HEK293T (cell line): ENCODE measurements around the gene GNB4.

Source experiments
- CTCF ChIA-PET: fragments of 350-600 bp; formaldehyde crosslinking; extraction: SDS; loops from one replicate; lab custom pipeline; 2021; ENCODE audit warnings: antibody characterized with exemption, inconsistent platforms; lab: Yijun Ruan, JAX
- POLR2A ChIA-PET: fragments of 350-600 bp; formaldehyde crosslinking; extraction: SDS; loops from one replicate; lab custom pipeline; 2020; ENCODE audit warnings: antibody characterized with exemption, inconsistent platforms; lab: Yijun Ruan, JAX
- DNase-seq: peaks from one replicate; pipeline ENCODE4 v3.0.0; 2012; ENCODE audit warnings: mixed read lengths; ENCODE audit errors: extremely low spot score
- ARNT ChIP-seq: fragments of 450-650 bp; IDR thresholded peaks from 2 replicates; pipeline ENCODE4 v1.6.1; 2017; ENCODE audit warnings: mild to moderate bottlenecking
- BHLHE40 ChIP-seq: fragments of 450-650 bp; IDR thresholded peaks from 2 replicates; pipeline ENCODE4 v1.6.1; 2016; ENCODE audit warnings: mild to moderate bottlenecking, moderate library complexity, borderline replicate concordance
- CTBP1 ChIP-seq: fragments of 450-650 bp; IDR thresholded peaks from 2 replicates; pipeline ENCODE4 v1.6.1; 2016; ENCODE audit warnings: borderline replicate concordance
- ELF4 ChIP-seq: fragments of 450-650 bp; IDR thresholded peaks from 2 replicates; pipeline ENCODE4 v1.6.1; 2017; ENCODE audit warnings: antibody characterized with exemption
- FOXA1 ChIP-seq: fragments of 450-650 bp; IDR thresholded peaks from 2 replicates; pipeline ENCODE4 v1.6.1; 2016; ENCODE audit warnings: mild to moderate bottlenecking
- FOXK2 ChIP-seq: fragments of 450-650 bp; IDR thresholded peaks from 2 replicates; pipeline ENCODE4 v1.6.1; 2016; ENCODE audit warnings: mild to moderate bottlenecking
- FOXM1 ChIP-seq: fragments of 450-650 bp; IDR thresholded peaks from 2 replicates; pipeline ENCODE4 v1.6.1; 2017; ENCODE audit warnings: mild to moderate bottlenecking, borderline replicate concordance
- HDGF ChIP-seq: fragments of 450-650 bp; IDR thresholded peaks from 2 replicates; pipeline ENCODE4 v1.6.1; 2017; ENCODE audit warnings: antibody characterized with exemption, borderline replicate concordance
- L3MBTL2 ChIP-seq: fragments of 450-650 bp; conservative IDR thresholded peaks from 2 replicates; pipeline ENCODE4 v1.6.1; 2016; ENCODE audit warnings: mild to moderate bottlenecking
- LEF1 ChIP-seq: fragments of 450-650 bp; IDR thresholded peaks from 2 replicates; pipeline ENCODE4 v1.6.1; 2017; ENCODE audit warnings: mild to moderate bottlenecking, borderline replicate concordance
- NFRKB ChIP-seq: fragments of 450-650 bp; IDR thresholded peaks from 2 replicates; pipeline ENCODE4 v1.6.1; 2016; ENCODE audit warnings: mild to moderate bottlenecking, moderate library complexity
- PKNOX1 ChIP-seq: fragments of 450-650 bp; IDR thresholded peaks from 2 replicates; pipeline ENCODE4 v1.6.1; 2016
- SP1 ChIP-seq: fragments of 450-650 bp; IDR thresholded peaks from 2 replicates; pipeline ENCODE4 v1.6.1; 2017
- SUZ12 ChIP-seq: fragments of 450-650 bp; IDR thresholded peaks from 2 replicates; pipeline ENCODE4 v1.6.1; 2016; ENCODE audit warnings: mild to moderate bottlenecking
- TARDBP ChIP-seq: fragments of 450-650 bp; IDR thresholded peaks from 2 replicates; pipeline ENCODE4 v1.6.1; 2016
- ZNF384 ChIP-seq: fragments of 450-650 bp; IDR thresholded peaks from 2 replicates; pipeline ENCODE4 v1.6.1; 2016

The GNB4 gene

DNA sequence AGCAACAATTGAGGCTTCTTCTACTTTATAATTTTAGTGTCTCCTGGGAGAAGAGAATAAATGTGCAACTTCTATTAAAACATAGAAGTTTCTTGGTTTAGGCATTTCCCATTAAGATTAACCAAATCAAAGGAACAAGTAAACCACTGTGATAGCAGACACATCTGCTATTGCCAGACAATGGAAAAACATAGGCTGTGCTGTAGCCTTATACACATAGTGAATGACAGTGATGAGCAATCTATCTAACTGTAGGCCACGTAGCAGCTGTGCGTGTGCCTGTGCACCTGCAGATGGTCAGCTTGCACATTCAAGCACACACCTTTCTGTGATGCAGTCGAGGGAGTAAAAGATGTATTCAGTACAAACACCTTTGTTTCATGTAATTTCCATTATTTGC is 32.7 kb downstream of the GNB4 start:
- POLR2A ChIA-PET, result no interaction called here
- TF ChIP-seq LEF1 (no peak), SP1 (no peak), PKNOX1 (no peak), ARNT (no peak), SUZ12 (no peak), FOXK2 (no peak), FOXM1 (no peak), CTBP1 (no peak), L3MBTL2 (no peak), ELF4 (no peak), FOXA1 (no peak), NFRKB (no peak), HDGF (no peak), ZNF384 (no peak), BHLHE40 (no peak)
- CTCF ChIA-PET, result no interaction called here
- DNase-seq, result no peak

DNA sequence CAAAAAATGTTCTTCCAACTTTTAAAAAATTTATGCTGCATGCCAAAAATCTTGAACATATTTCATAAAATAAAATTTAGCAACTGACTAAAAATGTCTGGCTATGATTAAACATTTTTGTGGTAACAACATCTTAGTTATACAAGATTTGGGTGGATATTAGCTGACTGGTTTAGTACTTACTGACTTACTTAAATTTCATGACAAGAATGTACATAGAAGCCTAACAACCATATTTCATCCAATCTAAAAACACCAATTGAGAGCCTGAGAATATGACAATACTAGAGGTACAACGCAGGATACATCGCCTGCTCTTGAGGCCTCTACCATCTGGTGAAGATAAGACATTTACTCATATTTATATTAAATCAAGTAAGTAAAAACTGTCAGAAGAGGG is 34.6 kb downstream of the GNB4 start:
- no peak for DNase-seq
- ChIA-PET POLR2A (no interaction called here), CTCF (no interaction called here)
- no peak for TF ChIP-seq SUZ12
- TF ChIP-seq NFRKB, result no peak
- TF ChIP-seq SP1, result no peak
- no peak for TF ChIP-seq ARNT
- no peak for TF ChIP-seq L3MBTL2
- TF ChIP-seq ZNF384, result no peak
- TF ChIP-seq LEF1, result no peak
- TF ChIP-seq ELF4, result no peak
- TF ChIP-seq FOXA1, result no peak
- no peak for TF ChIP-seq HDGF
- TF ChIP-seq PKNOX1, result no peak

DNA sequence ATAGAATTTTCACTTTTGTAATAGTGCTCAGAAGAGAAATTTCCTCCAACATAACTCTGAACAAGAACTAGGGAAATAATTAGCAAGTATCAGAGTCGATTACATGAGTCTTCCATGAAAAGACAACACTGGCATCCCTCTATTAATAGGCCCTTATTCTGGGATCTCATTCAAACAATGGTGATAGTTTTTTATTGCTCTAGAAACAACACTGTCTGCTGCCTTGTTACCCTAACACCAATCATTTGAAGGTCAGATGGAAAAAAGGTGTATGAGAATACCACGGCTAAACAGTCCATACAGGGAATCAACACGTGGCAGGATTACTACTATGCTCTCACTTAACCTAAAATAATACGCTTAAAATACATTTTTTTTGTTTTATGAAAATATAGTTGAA is 35.9 kb downstream of the GNB4 start:
- no peak for DNase-seq
- no peak for TF ChIP-seq HDGF
- ChIA-PET CTCF (no interaction called here), POLR2A (no interaction called here)

DNA sequence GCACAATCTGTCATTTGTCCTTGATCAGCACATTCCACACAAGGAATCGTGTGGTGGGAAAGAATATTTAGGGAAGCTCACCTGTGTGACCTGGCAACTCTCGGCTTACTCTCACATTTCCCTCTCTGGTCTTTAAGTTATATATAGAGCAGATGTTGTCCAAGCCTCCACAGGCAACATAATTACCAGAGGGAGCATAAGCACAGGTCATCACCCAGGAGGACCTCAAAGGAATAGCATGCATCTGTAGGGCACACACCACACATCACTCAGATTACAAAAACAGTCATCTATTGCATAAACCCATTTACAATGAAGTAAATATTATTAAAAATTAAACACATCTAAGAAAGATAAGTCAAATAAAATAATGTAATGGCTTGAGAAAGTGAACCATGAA is 36.5 kb downstream of the GNB4 start:
- TF ChIP-seq PKNOX1 (no peak), NFRKB (no peak), FOXK2 (no peak), L3MBTL2 (no peak), SP1 (no peak), ARNT (no peak), ELF4 (no peak), FOXM1 (no peak), SUZ12 (no peak), BHLHE40 (no peak), HDGF (no peak), CTBP1 (no peak), TARDBP (no peak), FOXA1 (no peak), ZNF384 (no peak), LEF1 (no peak)
- POLR2A ChIA-PET, result no interaction called here
- DNase-seq, result no peak

GRCh38 chr3:179410999-179411398 is 40.3 kb downstream of the GNB4 start:
- no peak for DNase-seq
- ChIA-PET CTCF (no interaction called here), POLR2A (no interaction called here)
- TF ChIP-seq SUZ12 (no peak), NFRKB (no peak), FOXK2 (no peak), HDGF (no peak), ARNT (no peak), ELF4 (no peak), CTBP1 (no peak), FOXM1 (no peak), FOXA1 (no peak), BHLHE40 (no peak), LEF1 (no peak), L3MBTL2 (no peak), ZNF384 (no peak), SP1 (no peak)

More for the DNA sequence above, 36.5 kb downstream of the GNB4 start:
- CTCF ChIA-PET, result interaction anchor here (0.6 kb wide), 1 partner anchor 133 kb away, joined by 6 read pairs; no protein-coding TSS in a partner anchor

DNA sequence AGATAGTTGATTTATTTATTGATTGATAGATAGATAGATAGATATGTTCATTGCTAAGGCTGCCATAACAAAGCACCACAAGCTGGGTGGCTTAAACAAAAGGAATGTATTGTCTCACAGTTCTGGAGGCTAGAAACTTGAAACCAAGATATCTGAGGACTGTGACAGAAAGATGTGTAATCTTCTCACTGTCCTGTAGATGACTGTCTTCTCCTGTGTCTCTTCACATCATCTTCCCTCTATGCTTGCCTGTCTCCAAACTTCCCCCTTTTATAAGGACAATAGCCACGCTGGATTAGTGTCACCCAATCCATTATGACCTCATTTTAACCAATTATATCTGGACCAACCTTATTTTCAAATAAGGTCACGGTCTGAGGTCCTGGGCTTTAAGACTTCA is 40.9 kb downstream of the GNB4 start:
- ChIA-PET CTCF (no interaction called here), POLR2A (no interaction called here)
- TF ChIP-seq BHLHE40 (no peak), FOXA1 (no peak), PKNOX1 (no peak), FOXK2 (no peak), FOXM1 (no peak), L3MBTL2 (no peak), ZNF384 (no peak), SUZ12 (no peak), CTBP1 (no peak), NFRKB (no peak), TARDBP (no peak), ELF4 (no peak), HDGF (no peak), SP1 (no peak), LEF1 (no peak), ARNT (no peak)
- DNase-seq, result no peak
